ENCODE measurements around the gene PORCN. TPM values are rescaled to one million over a fixed set of nuclear protein-coding genes. Genes with fewer than 3 reads are reported as not detected.

The PORCN gene
- total RNA-seq, 4 donors from 2014 or later: 8.4 to 16.9 (median 14.1) TPM

- ATAC-seq (ENCODE audit: low FRiP score): no peak
- TF ChIP-seq CTCF (IDR thresholded peaks at IDR 0.05): no peak
Observed at GRCh38 chrX:48472225-48472624, 36.6 kb upstream of the PORCN start.

GRCh38 chrX:48472851-48473703 is 35.7 kb upstream of the PORCN start:
- DNase-seq (ENCODE audit: low spot score) (no peak), ATAC-seq (ENCODE audit: low FRiP score) (no peak)
- TF ChIP-seq CTCF (IDR thresholded peaks at IDR 0.05): no peak

More at GRCh38 chrX:48472225-48472624, 36.6 kb upstream of the PORCN start:
- no peak for DNase-seq (ENCODE audit: low spot score)

- no peak for TF ChIP-seq CTCF (IDR thresholded peaks at IDR 0.05)
- DNase-seq (ENCODE audit: low spot score) (no peak), ATAC-seq (ENCODE audit: low FRiP score) (no peak)
Observed at GRCh38 chrX:48473704-48473990, 35.1 kb upstream of the PORCN start.

- TF ChIP-seq CTCF (IDR thresholded peaks at IDR 0.05): no peak
- ATAC-seq (ENCODE audit: low FRiP score) (no peak), DNase-seq (ENCODE audit: low spot score) (no peak)
Observed at GRCh38 chrX:48474127-48474526, 34.7 kb upstream of the PORCN start.

- no peak for ATAC-seq (ENCODE audit: low FRiP score)
- no peak for TF ChIP-seq CTCF (IDR thresholded peaks at IDR 0.05)
- no peak for DNase-seq (ENCODE audit: low spot score)
Observed at GRCh38 chrX:48474581-48474980, 34.2 kb upstream of the PORCN start.

GRCh38 chrX:48475296-48475695 is 33.5 kb upstream of the PORCN start:
- no peak for TF ChIP-seq CTCF (IDR thresholded peaks at IDR 0.05)
- ATAC-seq (ENCODE audit: low FRiP score) (no peak), DNase-seq (ENCODE audit: low spot score) (no peak)
